GM18867 (cell line): ENCODE measurements around the gene SNAP91.
"Not testable (repeated sequence)": the region's sequence is repeated elsewhere in the genome, so short reads cannot be mapped to it uniquely, and the experiment has no call there.

Source experiments
- ATAC-seq: cut with Tn5 transposase; IDR thresholded peaks from one replicate; pipeline ENCODE4 v1.9.1; 2021; ENCODE audit warnings: mild to moderate bottlenecking, moderate library complexity; ENCODE audit not compliant: unreplicated experiment

Gene SNAP91

GRCh38 chr6:83633149-83633548 lies 75.8 kb downstream of the SNAP91 start:
- ATAC-seq: peak; percentile 72

- ATAC-seq: not testable (repeated sequence)
Measured at GRCh38 chr6:83629908-83630307, 79.0 kb downstream of the SNAP91 start.

GRCh38 chr6:83615025-83615999 lies 93.6 kb downstream of the SNAP91 start:
- peak; percentile 68 for ATAC-seq

DNA sequence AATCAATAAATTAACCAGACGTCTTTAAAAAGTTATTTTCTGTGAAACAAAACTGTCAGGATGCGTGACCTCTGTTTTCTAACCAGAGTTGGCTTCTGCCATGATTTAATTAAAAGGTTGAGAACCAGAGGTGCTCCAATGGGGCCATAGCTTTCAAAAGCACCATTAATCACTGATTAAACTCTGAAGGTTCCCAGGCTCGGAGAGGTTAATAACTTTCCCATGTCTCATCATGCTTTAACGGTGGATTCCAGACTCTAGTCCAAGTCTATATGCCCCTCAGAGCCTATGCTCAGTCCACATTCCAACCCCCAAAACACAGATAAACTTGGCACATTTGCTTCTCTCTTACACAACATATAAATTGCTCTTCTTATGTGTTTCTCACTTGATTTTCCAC lies 95.5 kb downstream of the SNAP91 start:
- no peak for ATAC-seq

DNA sequence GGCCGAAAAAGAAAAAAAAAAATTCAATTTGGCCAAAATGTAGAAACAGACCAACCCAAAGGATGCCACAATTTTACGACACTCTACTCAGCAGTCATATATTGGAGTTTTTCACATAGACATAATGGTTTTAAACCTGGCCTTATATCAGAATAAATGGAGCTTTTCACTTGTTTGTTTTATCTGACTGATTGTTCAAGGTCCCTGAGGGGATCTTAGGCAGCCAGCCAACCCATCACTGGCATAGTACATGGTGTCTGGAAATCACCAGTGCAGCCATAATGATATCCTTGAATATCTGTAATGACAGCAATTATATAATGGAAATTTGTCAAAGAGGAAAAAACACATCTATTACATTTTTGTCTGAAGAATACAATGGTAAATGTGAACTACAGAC lies 99.7 kb downstream of the SNAP91 start:
- ATAC-seq: no peak

- no peak for ATAC-seq
Measured at GRCh38 chr6:83605517-83605916, 103.4 kb downstream of the SNAP91 start.

- ATAC-seq: no peak
Measured at GRCh38 chr6:83603551-83603950, 105.3 kb downstream of the SNAP91 start.

GRCh38 chr6:83601119-83601518 lies 107.8 kb downstream of the SNAP91 start:
- no peak for ATAC-seq

- ATAC-seq: no peak
Measured at GRCh38 chr6:83600459-83600858, 108.4 kb downstream of the SNAP91 start.

GRCh38 chr6:83597511-83597910 lies 111.4 kb downstream of the SNAP91 start:
- ATAC-seq: no peak

DNA sequence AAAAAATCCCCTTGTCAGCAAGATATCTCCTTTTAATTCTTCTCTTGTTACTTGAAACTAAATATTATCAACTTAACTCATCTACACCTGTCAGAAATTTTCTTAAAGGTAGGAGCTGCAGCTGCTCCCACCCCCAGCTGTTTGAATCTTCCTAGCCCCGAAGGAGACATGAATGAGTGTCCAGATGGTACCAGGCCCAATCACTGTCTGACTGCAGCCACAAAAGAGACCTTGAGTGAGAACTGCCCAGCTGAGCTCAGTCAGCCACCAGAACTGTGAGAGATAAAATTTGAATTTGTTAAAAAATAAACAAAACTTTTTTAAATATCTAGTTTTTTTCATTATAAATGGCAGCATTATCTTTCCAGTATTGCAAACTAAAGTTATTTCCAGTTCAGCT lies 111.8 kb downstream of the SNAP91 start:
- ATAC-seq: no peak

DNA sequence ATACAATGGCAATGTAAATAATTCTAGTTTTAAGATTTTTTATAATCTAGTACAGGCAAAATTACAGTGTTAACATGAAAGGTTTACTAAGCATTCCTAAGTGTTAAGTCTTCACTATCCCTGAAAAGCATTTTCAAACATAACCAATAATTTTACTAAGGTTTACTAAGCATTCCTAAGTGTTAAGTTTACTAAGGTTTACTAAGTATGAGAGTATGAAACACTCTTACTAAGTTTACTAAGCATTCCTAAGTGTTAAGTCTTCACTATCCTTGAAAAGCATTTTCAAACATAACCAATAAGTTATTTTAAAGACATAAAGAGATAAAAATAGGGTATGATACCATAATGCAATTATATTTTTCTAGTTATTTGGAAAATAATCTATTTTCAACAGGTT lies 114.0 kb downstream of the SNAP91 start:
- no peak for ATAC-seq

- ATAC-seq: no peak
Measured at GRCh38 chr6:83593395-83593785, 115.5 kb downstream of the SNAP91 start.

DNA sequence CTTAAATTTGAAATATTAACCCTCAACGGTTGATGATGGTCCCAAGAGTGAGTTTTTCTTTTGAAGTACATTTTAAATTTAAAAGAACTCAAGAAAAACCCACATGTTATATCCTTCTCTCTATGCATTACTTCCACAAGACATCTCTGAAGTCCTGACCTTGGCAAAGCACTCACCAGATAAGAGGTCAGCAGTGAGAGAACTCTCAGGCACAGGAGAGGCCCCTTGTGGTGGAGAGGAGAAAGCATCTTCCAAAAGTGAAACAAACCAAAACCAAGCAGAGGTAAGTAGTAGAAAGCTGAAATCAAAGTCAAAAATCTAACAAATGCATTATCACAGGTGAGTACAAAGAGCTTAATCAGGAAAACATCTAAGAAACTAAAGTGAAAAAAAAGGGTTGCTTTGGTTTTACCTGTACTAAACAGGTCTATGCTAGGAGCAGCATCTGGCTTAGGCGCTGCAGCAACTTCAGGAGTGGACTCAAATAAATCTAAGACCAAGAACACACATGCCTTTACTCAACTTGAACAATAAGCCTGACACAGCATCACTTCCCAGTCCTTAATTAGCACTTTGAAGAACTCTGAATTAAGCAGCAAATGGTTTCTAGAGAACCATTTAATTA lies 116.0 kb downstream of the SNAP91 start:
- peak; percentile 99 for ATAC-seq

DNA sequence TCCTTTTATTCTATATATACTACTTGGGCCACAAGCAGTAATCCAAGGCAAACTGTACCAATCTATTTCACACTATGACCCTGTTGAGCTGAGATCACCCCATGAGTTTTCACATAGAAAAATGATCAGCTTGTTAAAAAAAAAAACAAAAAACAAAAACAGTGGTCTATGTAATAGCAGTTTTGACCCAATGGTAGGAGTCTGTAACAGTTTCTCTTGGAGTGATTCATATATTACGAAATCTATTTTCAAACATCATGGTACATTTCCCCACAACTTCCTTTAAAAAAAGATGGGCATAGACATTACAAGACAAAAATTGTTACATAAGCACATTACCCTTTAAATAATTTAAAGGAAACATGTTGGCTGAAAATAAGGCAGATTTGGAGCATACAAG lies 118.5 kb downstream of the SNAP91 start:
- no peak for ATAC-seq

DNA sequence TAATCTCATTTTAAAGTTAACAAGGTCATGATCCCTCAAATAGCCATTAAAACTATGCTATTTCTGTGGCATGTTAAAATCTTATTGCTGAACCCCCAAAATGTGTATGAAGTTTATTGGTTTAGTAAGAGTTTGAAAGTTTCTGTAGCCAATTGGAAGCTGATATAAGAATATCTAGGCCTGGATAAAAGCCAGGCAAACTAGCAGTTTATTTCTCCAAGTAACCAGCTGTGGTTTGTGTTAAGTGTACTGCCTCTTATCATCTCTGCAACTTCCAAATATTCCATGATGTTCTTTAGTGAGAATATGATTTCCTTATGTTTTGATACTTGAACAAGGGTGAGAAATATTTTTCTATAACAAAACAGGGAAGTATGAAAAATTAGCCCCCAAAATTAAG lies 119.8 kb downstream of the SNAP91 start:
- no peak for ATAC-seq

DNA sequence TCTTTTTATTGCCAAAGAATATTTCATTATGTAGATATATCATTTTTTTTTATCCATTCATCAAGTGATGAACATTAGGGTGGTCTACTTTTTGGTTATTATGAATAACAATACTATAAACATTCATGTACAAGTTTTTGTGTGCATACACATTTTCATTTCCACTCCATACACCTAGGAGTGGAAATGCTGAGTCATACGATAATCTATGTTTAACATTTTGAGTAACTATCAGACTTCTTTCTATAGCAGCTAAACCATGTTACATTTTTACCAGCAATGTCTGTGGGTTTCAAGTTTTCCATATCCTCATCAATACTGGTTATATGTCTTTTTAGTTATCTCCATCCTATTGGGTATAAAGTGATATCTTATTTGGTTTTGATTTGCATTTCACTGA lies 130.8 kb downstream of the SNAP91 start:
- no peak for ATAC-seq

GRCh38 chr6:83574783-83575182 lies 134.1 kb downstream of the SNAP91 start:
- no peak for ATAC-seq

DNA sequence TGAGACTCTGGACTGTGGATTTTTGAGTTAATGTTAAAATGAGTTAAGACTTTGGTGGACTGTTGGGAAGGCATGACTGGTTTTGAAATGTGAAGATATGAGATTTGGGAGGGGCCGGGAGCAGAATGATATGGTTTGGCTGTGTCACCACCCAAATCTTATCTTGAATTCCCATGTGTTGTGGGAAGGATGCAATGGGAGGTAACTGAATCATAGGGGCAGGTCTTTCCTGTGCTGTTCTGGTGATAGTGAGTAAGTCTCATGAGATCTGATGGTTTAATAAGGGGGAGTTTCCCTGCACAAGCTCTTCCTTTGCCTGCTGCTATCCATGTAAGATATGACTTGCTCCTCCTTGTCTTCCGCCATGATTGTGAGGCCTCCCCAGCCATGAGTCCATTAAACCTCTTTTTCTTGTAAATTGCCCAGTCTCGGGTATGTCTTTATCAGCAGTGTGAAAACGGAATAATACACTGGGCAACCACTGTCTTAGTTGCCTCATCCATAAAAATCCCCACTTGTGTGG lies 137.2 kb downstream of the SNAP91 start:
- not testable (repeated sequence) for ATAC-seq

DNA sequence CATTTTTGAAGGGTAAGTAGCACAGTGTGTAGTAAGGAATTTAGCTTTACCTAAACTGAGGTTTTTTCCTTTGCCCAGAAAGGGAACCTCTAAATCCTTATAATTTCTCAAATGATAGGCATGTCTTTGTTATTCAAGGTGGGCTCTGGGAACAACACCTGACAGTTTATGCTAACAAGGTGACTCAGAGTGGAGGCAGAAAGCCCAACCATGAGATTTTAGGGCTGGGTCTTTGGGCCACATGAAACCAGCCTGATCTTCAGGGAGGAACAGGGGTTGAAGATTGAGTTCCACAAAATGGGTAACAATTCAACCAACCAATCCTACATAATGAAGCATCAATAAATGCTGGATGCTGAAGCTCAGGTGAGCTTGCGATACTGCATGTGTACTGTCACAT lies 149.9 kb downstream of the SNAP91 start:
- ATAC-seq: no peak

DNA sequence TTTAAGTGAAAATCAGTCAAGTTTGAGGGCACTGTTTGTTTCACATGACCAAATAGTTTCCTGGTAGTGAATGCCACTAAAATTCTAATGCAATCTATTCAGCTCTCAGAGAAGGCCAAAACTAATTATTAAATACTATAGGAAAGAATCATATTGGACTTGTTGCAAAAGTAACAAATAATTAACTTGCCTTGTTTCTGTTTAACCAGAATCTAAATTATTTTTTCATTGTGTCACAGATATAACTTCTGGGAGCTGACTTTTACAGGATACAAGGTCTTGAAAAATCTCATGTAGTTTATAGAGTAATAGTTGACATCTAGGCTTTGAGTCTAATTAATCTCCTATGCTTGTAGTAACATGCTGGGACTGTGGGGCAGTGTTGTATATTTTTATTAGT lies 152.0 kb downstream of the SNAP91 start:
- no peak for ATAC-seq

- not testable (repeated sequence) for ATAC-seq
Measured at GRCh38 chr6:83551748-83552147, 157.2 kb downstream of the SNAP91 start.
